PFSK-1 (cell line): ENCODE data around the gene ZNF71.
A peak's percentile ranks its signal among the peaks of the same experiment; 100 is the strongest.

ENCODE experiments used
- FOXP2 ChIP-seq: optimal IDR thresholded peaks from 2 replicates; pipeline ENCODE3; 2011; ENCODE audit warnings: borderline replicate concordance, control low read depth, inconsistent platforms; ENCODE audit not compliant: insufficient read depth; ENCODE audit errors: extremely low read length, extremely low read depth
- POLR2AphosphoS5 ChIP-seq: IDR thresholded peaks from 2 replicates; pipeline ENCODE4 v1.6.1; 2012; ENCODE audit warnings: low read depth, mild to moderate bottlenecking, control low read depth, low read length, moderate library complexity
- SIN3A ChIP-seq: IDR thresholded peaks from 2 replicates; pipeline ENCODE4 v1.6.1; 2012; ENCODE audit warnings: mild to moderate bottlenecking, low read length, moderate library complexity, borderline replicate concordance; ENCODE audit not compliant: insufficient read depth
- TAF1 ChIP-seq: IDR thresholded peaks from 2 replicates; pipeline ENCODE4 v1.6.1; 2012; ENCODE audit warnings: low read length, control low read depth, borderline replicate concordance; ENCODE audit not compliant: insufficient read depth
- TF ChIP-seq, protein P1 (sequence below), 2 experiments: IDR thresholded peaks; 2 replicates each; pipeline versions ENCODE4 v1.6.1 to v1.8.0; 2011 to 2012; ENCODE audit warnings: low read depth in 2 of 2, low read length in 2 of 2, control low read depth in 1 of 2, inconsistent platforms in 1 of 2, mild to moderate bottlenecking in 1 of 2, moderate library complexity in 1 of 2; ENCODE audit not compliant: insufficient read depth in 1 of 2

DNA sequence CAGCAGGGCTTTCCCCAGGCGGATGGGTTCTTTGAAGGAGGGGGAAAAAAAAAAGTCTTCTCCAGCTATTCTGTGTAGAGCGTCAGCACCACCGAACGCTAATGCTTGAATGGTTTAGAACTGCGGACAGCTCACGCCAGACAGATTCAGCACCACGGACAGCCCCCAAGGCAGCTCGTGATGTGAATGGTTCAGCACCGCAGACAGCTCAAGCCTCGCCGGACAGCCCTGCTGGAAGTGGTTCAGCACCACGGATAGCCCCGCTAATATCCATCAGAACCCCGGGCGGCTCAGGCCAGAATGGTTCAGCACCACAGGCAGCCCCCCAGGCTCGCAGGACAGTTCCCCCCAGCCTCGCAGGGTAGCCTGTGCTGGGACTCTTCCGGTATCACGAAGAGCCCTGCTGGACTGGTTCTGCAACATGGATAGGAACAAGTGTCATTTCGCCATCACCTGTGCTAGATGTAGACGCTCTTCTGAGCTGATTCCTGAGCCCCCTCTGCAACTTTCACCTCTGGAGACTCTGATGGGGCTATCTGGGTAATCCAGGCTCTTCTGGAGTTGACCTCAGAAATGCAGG is 43.0 kb downstream of the ZNF71 start:
- TF ChIP-seq POLR2AphosphoS5: no peak
- TF ChIP-seq SIN3A: peak; percentile 100
- TF ChIP-seq FOXP2: no peak
- TF ChIP-seq, protein P1, sequence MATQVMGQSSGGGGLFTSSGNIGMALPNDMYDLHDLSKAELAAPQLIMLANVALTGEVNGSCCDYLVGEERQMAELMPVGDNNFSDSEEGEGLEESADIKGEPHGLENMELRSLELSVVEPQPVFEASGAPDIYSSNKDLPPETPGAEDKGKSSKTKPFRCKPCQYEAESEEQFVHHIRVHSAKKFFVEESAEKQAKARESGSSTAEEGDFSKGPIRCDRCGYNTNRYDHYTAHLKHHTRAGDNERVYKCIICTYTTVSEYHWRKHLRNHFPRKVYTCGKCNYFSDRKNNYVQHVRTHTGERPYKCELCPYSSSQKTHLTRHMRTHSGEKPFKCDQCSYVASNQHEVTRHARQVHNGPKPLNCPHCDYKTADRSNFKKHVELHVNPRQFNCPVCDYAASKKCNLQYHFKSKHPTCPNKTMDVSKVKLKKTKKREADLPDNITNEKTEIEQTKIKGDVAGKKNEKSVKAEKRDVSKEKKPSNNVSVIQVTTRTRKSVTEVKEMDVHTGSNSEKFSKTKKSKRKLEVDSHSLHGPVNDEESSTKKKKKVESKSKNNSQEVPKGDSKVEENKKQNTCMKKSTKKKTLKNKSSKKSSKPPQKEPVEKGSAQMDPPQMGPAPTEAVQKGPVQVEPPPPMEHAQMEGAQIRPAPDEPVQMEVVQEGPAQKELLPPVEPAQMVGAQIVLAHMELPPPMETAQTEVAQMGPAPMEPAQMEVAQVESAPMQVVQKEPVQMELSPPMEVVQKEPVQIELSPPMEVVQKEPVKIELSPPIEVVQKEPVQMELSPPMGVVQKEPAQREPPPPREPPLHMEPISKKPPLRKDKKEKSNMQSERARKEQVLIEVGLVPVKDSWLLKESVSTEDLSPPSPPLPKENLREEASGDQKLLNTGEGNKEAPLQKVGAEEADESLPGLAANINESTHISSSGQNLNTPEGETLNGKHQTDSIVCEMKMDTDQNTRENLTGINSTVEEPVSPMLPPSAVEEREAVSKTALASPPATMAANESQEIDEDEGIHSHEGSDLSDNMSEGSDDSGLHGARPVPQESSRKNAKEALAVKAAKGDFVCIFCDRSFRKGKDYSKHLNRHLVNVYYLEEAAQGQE (IDR thresholded peaks at IDR 0.05; ENCODE audit: insufficient read depth in 1 of 2, low read depth in 2 of 2, low read length in 2 of 2): peak; percentile 98 to 99
- no peak for TF ChIP-seq TAF1
